Mesendoderm (in vitro differentiated cells): ENCODE data around the gene ODAD4.

Experiments used
- DNase-seq: peaks from one replicate; pipeline ENCODE4 v3.0.0; 2013
- H2AK5ac ChIP-seq: 2 replicates; pipeline ENCODE4 v1.6.1; 2013; ENCODE audit warnings: low read length, inconsistent platforms
- H2BK120ac ChIP-seq: 2 replicates; pipeline ENCODE4 v1.6.1; 2013; ENCODE audit warnings: low read depth, mild to moderate bottlenecking, low read length, moderate library complexity, mixed read lengths
- H2BK15ac ChIP-seq: replicated peaks from 2 replicates; pipeline ENCODE4 v1.6.1; 2013; ENCODE audit warnings: low read depth, mild to moderate bottlenecking, moderate library complexity
- H2BK5ac ChIP-seq: 2 replicates; pipeline ENCODE4 v1.6.1; 2013; ENCODE audit warnings: low read length, inconsistent platforms
- H3K18ac ChIP-seq: 2 replicates; pipeline ENCODE4 v1.6.1; 2013; ENCODE audit warnings: mild to moderate bottlenecking, low read length, mixed read lengths
- H3K23ac ChIP-seq: one replicate; pipeline ENCODE4 v1.6.1; 2013; ENCODE audit warnings: low read length
- H3K27ac ChIP-seq: 2 replicates; pipeline ENCODE4 v1.5.1; 2013; ENCODE audit warnings: low read depth, mild to moderate bottlenecking, inconsistent platforms, low read length, moderate library complexity
- H3K27me3 ChIP-seq: 2 replicates; pipeline ENCODE4 v1.6.1; 2013; ENCODE audit warnings: low read length, control low read depth, mild to moderate bottlenecking, inconsistent platforms; ENCODE audit not compliant: insufficient read depth, poor library complexity
- H3K36me3 ChIP-seq: 2 replicates; pipeline ENCODE4 v1.6.1; 2013; ENCODE audit warnings: low read length, inconsistent platforms; ENCODE audit not compliant: control insufficient read depth, insufficient read depth
- H3K4ac ChIP-seq: one replicate; pipeline ENCODE4 v1.6.1; 2013; ENCODE audit warnings: low read depth, mild to moderate bottlenecking, low read length, moderate library complexity
- H3K4me1 ChIP-seq: 2 replicates; pipeline ENCODE4 v1.6.1; 2013; ENCODE audit warnings: low read depth, low read length, inconsistent platforms; ENCODE audit not compliant: control insufficient read depth
- H3K4me2 ChIP-seq: 2 replicates; pipeline ENCODE4 v1.6.1; 2013; ENCODE audit warnings: low read length
- H3K4me3 ChIP-seq: 2 replicates; pipeline ENCODE4 v1.5.1; 2013; ENCODE audit warnings: mild to moderate bottlenecking, low read length
- H3K56ac ChIP-seq: one replicate; pipeline ENCODE4 v1.6.1; 2013; ENCODE audit warnings: low read length
- H3K79me1 ChIP-seq: 2 replicates; pipeline ENCODE4 v1.6.1; 2013; ENCODE audit warnings: low read length, inconsistent platforms
- H3K79me2 ChIP-seq: 2 replicates; pipeline ENCODE4 v1.6.1; 2013; ENCODE audit warnings: mild to moderate bottlenecking, low read length; ENCODE audit not compliant: control insufficient read depth, insufficient read depth
- H3K9ac ChIP-seq: 2 replicates; pipeline ENCODE4 v1.6.1; 2013; ENCODE audit warnings: low read length, inconsistent platforms
- H4K5ac ChIP-seq: one replicate; pipeline ENCODE4 v1.6.1; 2013; ENCODE audit warnings: low read length
- H4K8ac ChIP-seq: one replicate; pipeline ENCODE4 v1.6.1; 2013; ENCODE audit warnings: low read depth, mild to moderate bottlenecking, control low read depth, low read length, moderate library complexity
- WGBS: extraction: QIAGEN DNeasy Blood & Tissue Kit; methylation state at CpG from one replicate; pipeline ENCODE4 v1.1.7; 2013; ENCODE audit warnings: low lambda C conversion rate, missing lambda C conversion rate; ENCODE audit not compliant: insufficient coverage; ENCODE audit errors: extremely low coverage; 5-methylcytosine and 5-hydroxymethylcytosine counted together

Gene ODAD4

DNA sequence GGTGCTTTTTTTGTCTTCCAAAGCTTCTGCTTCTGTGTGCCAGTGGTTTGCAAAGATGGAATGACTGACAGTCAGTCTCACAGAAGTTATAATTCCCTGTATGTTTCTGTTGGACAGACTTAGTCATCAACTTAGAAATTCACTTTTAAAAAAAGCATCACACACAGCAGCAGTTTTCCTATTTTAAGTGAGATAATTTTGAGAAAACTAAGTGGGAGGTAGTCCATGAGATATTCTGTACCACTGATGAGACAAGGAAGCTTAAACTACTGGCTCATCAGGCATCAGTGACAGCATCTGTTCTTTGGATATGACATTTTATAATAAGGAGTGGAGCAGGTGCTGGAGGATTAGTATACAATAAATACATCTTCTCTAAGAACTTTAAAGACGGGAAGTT lies 56.2 kb downstream of the ODAD4 start:
- WGBS = no CpG with 5 or more reads among the region's 1 CpG
- no peak for DNase-seq
- no peak overlapping the region for H3K23ac ChIP-seq
- no peak overlapping the region for H4K5ac ChIP-seq
- H3K27ac ChIP-seq = no peak overlapping the region
- no peaks in the 10 kb centered on the region for H3K79me1 ChIP-seq
- H3K27me3 ChIP-seq = no peaks in the 10 kb centered on the region
- no peak overlapping the region for H3K9ac ChIP-seq
- H2BK15ac ChIP-seq = no peak overlapping the region
- no peak overlapping the region for H3K56ac ChIP-seq
- no peak overlapping the region for H3K4me3 ChIP-seq
- no peak overlapping the region for H2BK120ac ChIP-seq
- no peak overlapping the region for H3K18ac ChIP-seq
- no peaks in the 10 kb centered on the region for H3K4me1 ChIP-seq
- H4K8ac ChIP-seq = no peak overlapping the region
- no peaks in the 10 kb centered on the region for H3K79me2 ChIP-seq
- H2AK5ac ChIP-seq = no peak overlapping the region
- no peak overlapping the region for H2BK5ac ChIP-seq
- no peak overlapping the region for H3K4me2 ChIP-seq
- H3K4ac ChIP-seq = no peak overlapping the region
- peaks cover 27% of the 10 kb centered on the region for H3K36me3 ChIP-seq

- Histone ChIP-seq H2AK5ac (no peak overlapping the region), H3K36me3 (peaks cover 24% of the 10 kb centered on the region), H3K4ac (no peak overlapping the region), H3K27ac (no peak overlapping the region), H3K18ac (no peak overlapping the region), H3K4me2 (no peak overlapping the region), H3K79me1 (no peaks in the 10 kb centered on the region), H4K8ac (no peak overlapping the region), H3K27me3 (no peaks in the 10 kb centered on the region), H4K5ac (no peak overlapping the region), H3K4me3 (no peak overlapping the region), H2BK5ac (no peak overlapping the region), H3K4me1 (no peaks in the 10 kb centered on the region), H3K9ac (no peak overlapping the region), H3K23ac (no peak overlapping the region), H2BK15ac (no peak overlapping the region), H3K79me2 (no peaks in the 10 kb centered on the region), H3K56ac (no peak overlapping the region), H2BK120ac (no peak overlapping the region)
- WGBS = no CpG with 5 or more reads among the region's 3 CpGs
- peak; percentile 36 for DNase-seq
Observed at GRCh38 chr17:41987642-41988041, 57.2 kb downstream of the ODAD4 start.

DNA sequence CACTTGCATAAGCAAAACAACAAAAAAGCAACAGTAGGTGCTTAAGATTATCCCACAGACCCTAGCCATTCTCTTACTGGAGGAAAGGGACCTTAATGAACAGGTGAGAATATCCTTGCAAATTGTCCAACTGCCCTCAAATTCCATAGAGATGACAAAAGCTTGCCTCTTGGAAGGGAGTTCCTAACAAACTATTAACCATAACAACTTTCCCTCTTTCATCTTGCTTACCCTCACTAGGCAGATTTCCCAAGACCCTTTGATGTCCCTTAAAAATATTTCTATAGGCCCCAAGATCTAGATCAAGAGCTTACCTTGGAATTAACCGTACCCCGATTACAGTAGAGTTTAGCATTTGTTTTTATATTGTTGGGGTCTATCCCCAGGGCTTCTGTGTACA lies 58.0 kb downstream of the ODAD4 start:
- Histone ChIP-seq H4K8ac (no peak overlapping the region), H3K18ac (no peak overlapping the region), H3K4me1 (no peaks in the 10 kb centered on the region), H2BK120ac (no peak overlapping the region), H3K79me1 (no peaks in the 10 kb centered on the region), H3K79me2 (no peaks in the 10 kb centered on the region), H2BK15ac (no peak overlapping the region), H3K4ac (no peak overlapping the region), H4K5ac (no peak overlapping the region), H2AK5ac (no peak overlapping the region), H3K27me3 (no peaks in the 10 kb centered on the region), H3K4me3 (no peak overlapping the region), H2BK5ac (no peak overlapping the region), H3K56ac (no peak overlapping the region), H3K36me3 (peaks cover 24% of the 10 kb centered on the region), H3K9ac (no peak overlapping the region), H3K23ac (no peak overlapping the region), H3K27ac (no peak overlapping the region), H3K4me2 (no peak overlapping the region)
- WGBS = no CpG with 5 or more reads among the region's 2 CpGs
- DNase-seq = no peak

GRCh38 chr17:41989702-41990419 lies 59.4 kb downstream of the ODAD4 start:
- no peak overlapping the region for H3K9ac ChIP-seq
- H3K27me3 ChIP-seq = no peaks in the 10 kb centered on the region
- peaks cover 23% of the 10 kb centered on the region for H3K36me3 ChIP-seq
- WGBS = no CpG with 5 or more reads among the region's 5 CpGs
- H3K18ac ChIP-seq = no peak overlapping the region
- no peaks in the 10 kb centered on the region for H3K79me1 ChIP-seq
- no peak overlapping the region for H4K5ac ChIP-seq
- DNase-seq = no peak
- no peaks in the 10 kb centered on the region for H3K4me1 ChIP-seq
- H3K23ac ChIP-seq = no peak overlapping the region
- H3K56ac ChIP-seq = no peak overlapping the region
- H3K4ac ChIP-seq = no peak overlapping the region
- H2AK5ac ChIP-seq = no peak overlapping the region
- H2BK120ac ChIP-seq = no peak overlapping the region
- no peak overlapping the region for H3K4me3 ChIP-seq
- no peak overlapping the region for H3K4me2 ChIP-seq
- H2BK5ac ChIP-seq = no peak overlapping the region
- H3K27ac ChIP-seq = no peak overlapping the region
- H2BK15ac ChIP-seq = no peak overlapping the region
- H4K8ac ChIP-seq = no peak overlapping the region
- no peaks in the 10 kb centered on the region for H3K79me2 ChIP-seq

DNA sequence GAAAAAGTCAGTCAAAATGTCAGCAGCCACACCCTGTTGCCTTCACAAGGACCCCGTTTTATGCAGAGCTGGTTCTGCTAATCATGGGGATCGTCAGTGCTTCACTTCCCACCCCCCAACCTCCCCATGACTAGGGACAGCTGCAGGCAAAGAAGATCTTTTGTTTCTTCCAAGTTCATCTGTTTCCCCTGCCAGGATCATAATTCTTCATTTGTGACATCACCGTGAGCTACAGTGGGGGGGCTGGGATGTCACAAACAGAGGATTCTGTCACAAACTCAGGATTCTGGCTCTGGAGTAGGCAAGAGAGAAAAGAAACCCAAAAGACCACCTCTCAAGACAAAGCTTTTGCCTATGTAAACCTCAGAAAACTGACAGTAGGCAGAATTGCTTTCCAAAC lies 62.2 kb downstream of the ODAD4 start:
- Histone ChIP-seq H2AK5ac (no peak overlapping the region), H4K8ac (no peak overlapping the region), H3K4me2 (no peak overlapping the region), H3K9ac (no peak overlapping the region), H3K79me2 (no peaks in the 10 kb centered on the region), H2BK120ac (no peak overlapping the region), H2BK5ac (no peak overlapping the region), H4K5ac (no peak overlapping the region), H3K18ac (no peak overlapping the region), H3K36me3 (peaks cover 29% of the 10 kb centered on the region), H3K4me3 (no peak overlapping the region), H3K79me1 (no peaks in the 10 kb centered on the region), H3K56ac (no peak overlapping the region), H3K23ac (no peak overlapping the region), H3K4me1 (no peaks in the 10 kb centered on the region), H2BK15ac (no peak overlapping the region), H3K4ac (no peak overlapping the region), H3K27me3 (no peaks in the 10 kb centered on the region), H3K27ac (no peak overlapping the region)
- no CpG with 5 or more reads among the region's 3 CpGs for WGBS
- DNase-seq = no peak

GRCh38 chr17:41996855-41997164 lies 66.4 kb downstream of the ODAD4 start:
- Histone ChIP-seq H3K56ac (no peak overlapping the region), H2AK5ac (no peak overlapping the region), H3K79me2 (peaks cover 5% of the 10 kb centered on the region), H3K4me2 (no peak overlapping the region), H3K36me3 (peaks cover 16% of the 10 kb centered on the region), H4K5ac (no peak overlapping the region), H3K18ac (no peak overlapping the region), H3K79me1 (peaks cover 6% of the 10 kb centered on the region), H3K4me3 (no peak overlapping the region), H3K4ac (no peak overlapping the region), H3K23ac (no peak overlapping the region), H3K27ac (no peak overlapping the region), H3K27me3 (no peaks in the 10 kb centered on the region), H4K8ac (no peak overlapping the region), H2BK5ac (no peak overlapping the region), H2BK120ac (no peak overlapping the region), H2BK15ac (no peak overlapping the region), H3K9ac (no peak overlapping the region), H3K4me1 (no peaks in the 10 kb centered on the region)
- no peak for DNase-seq
- WGBS = no CpG with 5 or more reads among the region's 2 CpGs
